ENCODE measurements around the gene PLXNA4. TPM values are rescaled to one million over a fixed set of nuclear protein-coding genes. Genes with fewer than 3 reads are reported as not detected.

The PLXNA4 gene
- total RNA-seq, 1 donor from 2014 or later, result 3.3 TPM

DNA sequence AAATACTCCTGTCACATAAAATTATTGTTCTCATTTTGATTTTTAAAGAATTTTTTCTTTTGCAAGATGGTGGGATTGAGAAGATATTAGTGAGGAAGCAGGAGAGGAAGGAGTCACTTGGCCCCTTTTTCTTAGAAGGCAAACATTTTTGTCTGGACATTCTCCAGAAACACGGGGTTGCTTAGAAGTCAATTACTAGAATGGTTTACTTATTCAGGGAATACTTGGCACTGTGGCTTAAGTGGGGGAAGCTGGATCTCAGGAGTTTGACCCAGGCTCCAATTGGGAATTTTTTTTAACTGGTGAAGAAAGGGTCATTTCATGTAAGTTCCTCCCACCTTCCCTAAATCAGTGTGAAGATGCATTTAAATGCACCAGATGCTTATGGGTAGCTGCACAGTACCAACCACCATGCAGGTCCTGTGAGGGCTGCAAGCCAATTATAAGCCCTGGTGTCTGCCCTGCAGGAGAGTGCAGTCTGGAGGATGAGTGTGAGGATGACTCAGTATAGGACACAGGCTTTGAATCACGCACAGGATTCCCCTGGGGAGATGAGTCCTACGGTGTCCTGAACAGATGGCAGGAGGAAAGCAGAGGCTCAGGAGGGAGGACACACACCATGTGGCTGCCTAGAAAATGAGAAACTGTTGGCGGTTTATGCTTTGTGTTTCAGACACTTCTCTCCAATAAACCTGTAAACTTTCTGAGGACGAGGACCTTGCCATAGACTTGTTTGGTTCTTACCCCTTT is 299.1 kb downstream of the PLXNA4 start:
- Histone ChIP-seq H2AFZ (ENCODE audit: low read depth, low read length) (no peak overlapping the region), H3K27me3 (ENCODE audit: insufficient read depth, low read length) (no peaks in the 10 kb centered on the region), H3K4me1 (ENCODE audit: insufficient read depth, low read length) (no peaks in the 10 kb centered on the region), H3K9ac (ENCODE audit: low read length) (no peak overlapping the region), H3K36me3 (ENCODE audit: insufficient read depth, low read length) (no peaks in the 10 kb centered on the region), H3K4me2 (ENCODE audit: low read length) (no peak overlapping the region), H3K79me2 (ENCODE audit: insufficient read depth, low read length) (no peaks in the 10 kb centered on the region), H3K27ac (ENCODE audit: low read depth, low read length) (no peak overlapping the region), H3K4me3 (ENCODE audit: insufficient read depth, low read depth, low read length) (no peak overlapping the region), H3K9me3 (ENCODE audit: insufficient read depth, low read depth, low read length) (no peaks in the 10 kb centered on the region), H4K20me1 (ENCODE audit: insufficient read depth, low read length) (no peaks in the 10 kb centered on the region)
- peak; percentile 17 for DNase-seq (ENCODE audit: low read depth)
- peaks cover 24% of the 10 kb centered on the region for H3K4me1 Mint-ChIP-seq (ENCODE audit: low read depth, unreplicated experiment)
- H3K4me3 Mint-ChIP-seq (ENCODE audit: unreplicated experiment), result no peak overlapping the region
- TF ChIP-seq EZH2 (IDR thresholded peaks at IDR 0.05; ENCODE audit: insufficient read depth, low read length) (no peak), CTCF (IDR thresholded peaks at IDR 0.05; ENCODE audit: insufficient read depth, low read depth, low read length) (no peak)
- no peaks in the 10 kb centered on the region for H3K9me3 Mint-ChIP-seq (ENCODE audit: unreplicated experiment)
- H3K27me3 Mint-ChIP-seq (ENCODE audit: low read depth, unreplicated experiment), result peaks cover 15% of the 10 kb centered on the region
- no peak overlapping the region for H3K27ac Mint-ChIP-seq (ENCODE audit: unreplicated experiment)
- no peaks in the 10 kb centered on the region for H3K36me3 Mint-ChIP-seq (ENCODE audit: low read depth, unreplicated experiment)
- FAIRE-seq, result no peak

GRCh38 chr7:132276234-132276630 is 300.0 kb downstream of the PLXNA4 start:
- no peak for TF ChIP-seq EZH2 (IDR thresholded peaks at IDR 0.05; ENCODE audit: insufficient read depth, low read length)
- no peak for TF ChIP-seq CTCF (IDR thresholded peaks at IDR 0.05; ENCODE audit: insufficient read depth, low read depth, low read length)
- no peak for FAIRE-seq
- H3K4me1 Mint-ChIP-seq (ENCODE audit: low read depth, unreplicated experiment), result peaks cover 24% of the 10 kb centered on the region

More at GRCh38 chr7:132276234-132276630, 300.0 kb downstream of the PLXNA4 start:
- no peak overlapping the region for H3K4me3 Mint-ChIP-seq (ENCODE audit: unreplicated experiment)
- Histone ChIP-seq H3K27ac (ENCODE audit: low read depth, low read length) (no peak overlapping the region), H3K36me3 (ENCODE audit: insufficient read depth, low read length) (no peaks in the 10 kb centered on the region), H3K9ac (ENCODE audit: low read length) (no peak overlapping the region), H2AFZ (ENCODE audit: low read depth, low read length) (no peak overlapping the region), H3K4me3 (ENCODE audit: insufficient read depth, low read depth, low read length) (no peak overlapping the region), H3K27me3 (ENCODE audit: insufficient read depth, low read length) (no peaks in the 10 kb centered on the region), H3K4me2 (ENCODE audit: low read length) (no peak overlapping the region), H3K9me3 (ENCODE audit: insufficient read depth, low read depth, low read length) (no peaks in the 10 kb centered on the region), H3K4me1 (ENCODE audit: insufficient read depth, low read length) (no peaks in the 10 kb centered on the region), H3K79me2 (ENCODE audit: insufficient read depth, low read length) (no peaks in the 10 kb centered on the region), H4K20me1 (ENCODE audit: insufficient read depth, low read length) (no peaks in the 10 kb centered on the region)
- no peaks in the 10 kb centered on the region for H3K36me3 Mint-ChIP-seq (ENCODE audit: low read depth, unreplicated experiment)
- no peak overlapping the region for H3K27ac Mint-ChIP-seq (ENCODE audit: unreplicated experiment)
- no peaks in the 10 kb centered on the region for H3K9me3 Mint-ChIP-seq (ENCODE audit: unreplicated experiment)
- no peak for DNase-seq (ENCODE audit: low read depth)
- H3K27me3 Mint-ChIP-seq (ENCODE audit: low read depth, unreplicated experiment), result peaks cover 23% of the 10 kb centered on the region

All from astrocyte (in vitro differentiated cells and primary cell).